Dendritic cell treated with granulocyte-macrophage colony-stimulating factor and Interleukin-4, amounts not matched to agents 40 ng/mL and 50 ng/mL, for 4 days (primary cell): ENCODE results near the gene CFHR5.

Experiments
- H3K27ac Mint-ChIP-seq: one replicate; pipeline ENCODE4 v1.8.0; 2022; ENCODE audit warnings: mild to moderate bottlenecking, mixed read lengths
- H3K27me3 Mint-ChIP-seq: one replicate; pipeline ENCODE4 v1.8.0; 2022; ENCODE audit warnings: mild to moderate bottlenecking, mixed read lengths
- H3K36me3 Mint-ChIP-seq: one replicate; pipeline ENCODE4 v1.8.0; 2022; ENCODE audit warnings: low read depth, mixed read lengths
- H3K4me1 Mint-ChIP-seq: one replicate; pipeline ENCODE4 v1.8.0; 2022; ENCODE audit warnings: low read depth, mixed read lengths
- H3K4me3 Mint-ChIP-seq: one replicate; pipeline ENCODE4 v1.8.0; 2022; ENCODE audit warnings: mild to moderate bottlenecking, moderate library complexity, mixed read lengths
- H3K9me3 Mint-ChIP-seq: one replicate; pipeline ENCODE4 v1.8.0; 2022; ENCODE audit warnings: mixed read lengths
- intact Hi-C: fragments of 100-400 bp; cut with micrococcal nuclease; formaldehyde crosslinking; loops from one replicate; pipeline ENCODE4 v1.15.0; 2022

Gene CFHR5

DNA sequence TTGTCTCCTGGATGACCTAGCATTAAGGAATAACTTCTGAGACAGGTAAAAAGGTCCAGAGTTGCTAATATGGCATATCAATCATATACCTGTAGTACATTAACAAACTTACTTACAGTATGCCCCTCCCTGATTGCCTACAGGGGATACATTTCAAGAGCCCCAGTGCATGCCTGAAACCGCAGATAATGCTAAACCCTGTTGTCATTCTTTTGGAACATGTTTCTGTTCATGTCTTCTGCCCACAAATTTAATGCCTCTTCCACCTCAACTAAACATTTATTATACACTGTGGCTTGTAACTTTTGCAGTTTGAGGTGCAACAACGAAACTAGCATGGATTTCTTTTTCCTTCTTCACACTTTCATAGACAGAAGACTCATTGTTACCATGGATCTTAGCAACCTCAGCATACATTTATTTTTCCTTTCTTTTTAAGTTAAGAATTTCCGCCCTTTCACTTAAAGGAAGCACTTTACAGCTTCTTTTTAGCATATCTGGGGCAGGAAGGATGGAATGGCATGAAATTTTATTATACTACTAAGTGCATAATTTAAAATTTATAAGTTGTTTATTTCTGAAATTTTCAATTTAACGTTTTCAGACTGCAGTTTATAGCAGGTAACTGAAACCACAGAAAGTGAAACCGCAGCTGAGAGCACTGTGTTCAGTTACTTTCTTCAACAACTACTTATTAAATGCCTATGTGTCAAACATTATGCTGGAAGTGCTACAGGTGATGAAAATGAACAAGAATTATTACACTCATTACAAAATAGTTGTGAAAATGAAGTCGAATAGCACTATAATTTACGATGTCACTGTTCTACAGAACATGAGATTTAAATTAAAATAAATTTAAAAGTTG lies 64.4 kb downstream of the CFHR5 start:
- no peaks in the 10 kb centered on the region for H3K27me3 Mint-ChIP-seq
- no peaks in the 10 kb centered on the region for H3K4me1 Mint-ChIP-seq
- no peak overlapping the region for H3K4me3 Mint-ChIP-seq
- no peaks in the 10 kb centered on the region for H3K36me3 Mint-ChIP-seq
- intact Hi-C loops = no loop called here
- peaks cover 7% of the 10 kb centered on the region for H3K9me3 Mint-ChIP-seq
- no peak overlapping the region for H3K27ac Mint-ChIP-seq

DNA sequence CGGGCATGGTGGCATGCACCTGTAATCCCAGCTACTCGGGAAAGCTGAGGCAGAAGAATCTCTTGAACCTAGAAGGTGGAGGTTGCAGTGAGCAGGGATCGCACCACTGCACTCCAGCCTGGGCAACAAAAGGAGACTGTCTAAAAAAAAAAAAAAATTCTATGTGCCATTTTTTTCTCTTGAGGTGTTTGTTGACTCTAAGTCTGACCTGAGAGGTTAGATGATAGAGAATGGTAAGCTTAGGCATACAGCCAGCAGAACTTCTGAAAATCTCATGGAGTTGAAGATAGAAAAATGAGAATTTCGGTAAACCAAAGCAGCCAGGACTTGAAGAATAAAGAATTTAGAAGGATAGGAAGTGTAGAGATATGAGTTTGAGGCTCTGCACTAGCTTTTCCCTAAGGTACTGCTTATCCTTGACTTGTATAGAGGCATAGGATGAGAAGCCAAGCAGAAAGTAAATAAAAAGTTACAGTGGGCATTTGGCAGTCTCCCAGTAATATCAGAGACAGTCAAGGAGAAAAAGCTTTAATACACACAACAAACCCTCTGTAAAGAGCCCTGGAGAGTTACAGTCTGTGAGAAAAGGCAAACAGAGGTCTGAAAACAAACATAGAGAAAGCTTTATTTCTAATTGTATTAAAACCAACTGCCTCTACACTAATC lies 65.5 kb downstream of the CFHR5 start:
- peaks cover 7% of the 10 kb centered on the region for H3K9me3 Mint-ChIP-seq
- H3K27ac Mint-ChIP-seq = no peak overlapping the region
- intact Hi-C loops = no loop called here
- no peaks in the 10 kb centered on the region for H3K4me1 Mint-ChIP-seq
- H3K36me3 Mint-ChIP-seq = no peaks in the 10 kb centered on the region
- H3K27me3 Mint-ChIP-seq = no peaks in the 10 kb centered on the region
- no peak overlapping the region for H3K4me3 Mint-ChIP-seq

DNA sequence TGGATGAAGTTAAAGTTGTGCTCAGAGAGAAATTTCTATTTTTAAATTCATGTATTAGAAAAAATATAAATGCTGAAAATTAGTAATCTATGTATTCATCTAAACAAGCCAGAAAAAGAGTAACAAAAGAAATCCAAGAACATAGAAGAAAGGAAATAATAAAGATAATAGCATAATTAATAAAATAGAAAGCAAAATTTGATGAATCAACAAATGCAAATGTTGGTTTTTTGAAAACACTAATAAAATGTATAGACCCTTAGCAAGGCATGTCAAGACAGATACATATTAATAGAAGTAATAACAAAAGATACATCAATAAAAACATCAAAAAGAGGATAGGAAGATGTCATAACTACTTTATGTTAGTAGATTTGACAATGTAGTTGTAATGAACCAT lies 71.7 kb downstream of the CFHR5 start:
- Mint-ChIP-seq H3K36me3 (no peaks in the 10 kb centered on the region), H3K4me3 (no peak overlapping the region), H3K27me3 (no peaks in the 10 kb centered on the region), H3K27ac (no peak overlapping the region), H3K9me3 (peaks cover 7% of the 10 kb centered on the region), H3K4me1 (no peaks in the 10 kb centered on the region)
- intact Hi-C loops = no loop called here
